Measurements from ENCODE around the gene SAT1. TPM values are rescaled to one million over a fixed set of nuclear protein-coding genes. Genes with fewer than 3 reads are reported as not detected.

SAT1 gene
- total RNA-seq, 2 donors from 2014 or later, result 660 to 763 TPM

GRCh38 chrX:23822841-23823240 is 39.9 kb downstream of the SAT1 start:
- H3K27ac ChIP-seq, result no peak overlapping the region
- no peaks in the 10 kb centered on the region for H3K4me1 ChIP-seq (ENCODE audit: control insufficient read depth in 1 of 2, low read depth in 2 of 2)
- ATAC-seq (ENCODE audit: insufficient number of reproducible peaks, low FRiP score, low read depth) (no peak), DNase-seq (ENCODE audit: low spot score) (no peak)
- no peaks in the 10 kb centered on the region for H3K9me3 ChIP-seq
- H3K36me3 ChIP-seq, result no peaks in the 10 kb centered on the region
- no peak overlapping the region for H3K4me3 ChIP-seq
- no peak for TF ChIP-seq CTCF (IDR thresholded peaks at IDR 0.05)
- H3K27me3 ChIP-seq (replicated peaks; ENCODE audit: insufficient read depth), result no peaks in the 10 kb centered on the region

- ATAC-seq (ENCODE audit: insufficient number of reproducible peaks, low FRiP score, low read depth), result no peak
Measured at GRCh38 chrX:23825675-23826074, 42.7 kb downstream of the SAT1 start.

GRCh38 chrX:23826216-23826615 is 43.2 kb downstream of the SAT1 start:
- Histone ChIP-seq H3K36me3 (no peaks in the 10 kb centered on the region), H3K27me3 (replicated peaks; ENCODE audit: insufficient read depth) (no peaks in the 10 kb centered on the region), H3K4me3 (no peak overlapping the region), H3K4me1 (ENCODE audit: control insufficient read depth in 1 of 2, low read depth in 2 of 2) (no peaks in the 10 kb centered on the region), H3K27ac (no peak overlapping the region), H3K9me3 (no peaks in the 10 kb centered on the region)
- DNase-seq (ENCODE audit: low spot score) (no peak), ATAC-seq (ENCODE audit: insufficient number of reproducible peaks, low FRiP score, low read depth) (no peak)
- no peak for TF ChIP-seq CTCF (IDR thresholded peaks at IDR 0.05)

More at GRCh38 chrX:23825675-23826074, 42.7 kb downstream of the SAT1 start:
- no peak for TF ChIP-seq CTCF (IDR thresholded peaks at IDR 0.05)
- H3K4me1 ChIP-seq (ENCODE audit: control insufficient read depth in 1 of 2, low read depth in 2 of 2), result no peaks in the 10 kb centered on the region
- H3K27ac ChIP-seq, result no peak overlapping the region
- H3K36me3 ChIP-seq, result no peaks in the 10 kb centered on the region
- no peaks in the 10 kb centered on the region for H3K9me3 ChIP-seq
- no peak overlapping the region for H3K4me3 ChIP-seq
- no peaks in the 10 kb centered on the region for H3K27me3 ChIP-seq (replicated peaks; ENCODE audit: insufficient read depth)
- DNase-seq (ENCODE audit: low spot score), result no peak

- TF ChIP-seq CTCF (IDR thresholded peaks at IDR 0.05), result no peak
- no peaks in the 10 kb centered on the region for H3K4me1 ChIP-seq (ENCODE audit: control insufficient read depth in 1 of 2, low read depth in 2 of 2)
- ATAC-seq (ENCODE audit: insufficient number of reproducible peaks, low FRiP score, low read depth) (no peak), DNase-seq (ENCODE audit: low spot score) (no peak)
- H3K9me3 ChIP-seq, result no peaks in the 10 kb centered on the region
- H3K27ac ChIP-seq, result no peak overlapping the region
- H3K27me3 ChIP-seq (replicated peaks; ENCODE audit: insufficient read depth), result no peaks in the 10 kb centered on the region
- H3K4me3 ChIP-seq, result no peak overlapping the region
- H3K36me3 ChIP-seq, result no peaks in the 10 kb centered on the region
Measured at GRCh38 chrX:23826653-23827052, 43.7 kb downstream of the SAT1 start.

GRCh38 chrX:23828881-23829280 is 45.9 kb downstream of the SAT1 start:
- no peaks in the 10 kb centered on the region for H3K27me3 ChIP-seq (replicated peaks; ENCODE audit: insufficient read depth)
- H3K27ac ChIP-seq, result no peak overlapping the region
- ATAC-seq (ENCODE audit: insufficient number of reproducible peaks, low FRiP score, low read depth) (no peak), DNase-seq (ENCODE audit: low spot score) (no peak)
- H3K9me3 ChIP-seq, result no peaks in the 10 kb centered on the region
- TF ChIP-seq CTCF (IDR thresholded peaks at IDR 0.05), result no peak
- H3K4me1 ChIP-seq (ENCODE audit: control insufficient read depth in 1 of 2, low read depth in 2 of 2), result no peaks in the 10 kb centered on the region
- no peak overlapping the region for H3K4me3 ChIP-seq
- H3K36me3 ChIP-seq, result no peaks in the 10 kb centered on the region

Data from thoracic aorta (tissue), 2 donors.